Stimulated activated naive CD8-positive, alpha-beta T cell treated with anti-CD3 and anti-CD28 coated beads, Interleukin-15, Interleukin-2, amounts not matched to agents 100 ng/mL and 50 ng/mL, for 24 hours (primary cell): Measurements from ENCODE around the gene RNF212.

ENCODE experiments used
- H3K27ac Mint-ChIP-seq: one replicate; pipeline ENCODE4 v1.8.0; 2021; ENCODE audit warnings: mild to moderate bottlenecking, mixed read lengths
- H3K27me3 Mint-ChIP-seq: one replicate; pipeline ENCODE4 v1.8.0; 2021; ENCODE audit warnings: mixed read lengths
- H3K36me3 Mint-ChIP-seq: one replicate; pipeline ENCODE4 v1.8.0; 2021; ENCODE audit warnings: low read depth, mixed read lengths
- H3K4me1 Mint-ChIP-seq: one replicate; pipeline ENCODE4 v1.8.0; 2021; ENCODE audit warnings: low read depth, mixed read lengths
- H3K4me3 Mint-ChIP-seq: one replicate; pipeline ENCODE4 v1.8.0; 2021; ENCODE audit warnings: mild to moderate bottlenecking, mixed read lengths
- H3K9me3 Mint-ChIP-seq: one replicate; pipeline ENCODE4 v1.8.0; 2021; ENCODE audit warnings: mixed read lengths

Gene RNF212

DNA sequence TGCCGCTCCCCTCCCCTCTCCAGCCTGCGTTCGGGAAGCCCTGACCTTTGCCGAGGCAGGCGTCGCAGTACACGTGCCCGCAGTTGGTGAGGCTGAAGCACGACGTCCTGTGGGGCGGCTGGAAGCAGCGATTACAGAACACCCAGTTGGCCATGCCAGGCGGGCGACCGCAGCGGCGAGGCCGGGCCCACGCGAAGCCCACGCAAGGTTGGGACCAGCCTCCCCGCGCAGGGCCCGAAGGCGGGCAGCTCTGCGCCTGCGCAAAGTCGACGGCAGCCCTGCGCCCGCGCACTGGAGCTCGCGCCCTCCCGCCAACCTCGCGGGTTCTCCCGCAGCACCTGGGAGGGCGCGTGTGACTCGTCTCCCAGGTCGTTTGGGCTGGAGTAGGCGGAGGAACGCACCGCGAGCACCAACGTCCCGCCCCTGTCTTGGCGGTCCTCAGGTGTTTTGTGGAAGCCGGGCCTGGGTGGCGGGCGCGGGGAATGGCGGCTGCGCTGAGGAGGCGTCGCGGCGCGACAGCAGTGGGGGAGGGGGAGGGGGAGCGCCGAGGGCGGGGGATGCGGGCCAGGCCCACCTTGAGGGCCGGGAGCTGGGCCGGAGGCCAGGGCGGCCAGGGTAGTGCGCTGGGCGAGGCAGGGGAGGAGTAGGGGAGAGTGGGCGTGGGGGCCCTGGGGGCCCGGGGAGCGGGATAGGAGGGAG is at the start of gene RNF212:
RNF212 (minus strand) TSS at position 254 of the 699 bp plus-strand sequence; CDS start at position 154, 100 bp downstream.
- H3K27me3 Mint-ChIP-seq = peaks cover 40% of the 10 kb centered on the region
- no peaks in the 10 kb centered on the region for H3K36me3 Mint-ChIP-seq
- no peaks in the 10 kb centered on the region for H3K9me3 Mint-ChIP-seq
- no peak within 1 kb of the TSS for H3K27ac Mint-ChIP-seq
- no peak within 1 kb of the TSS for H3K4me3 Mint-ChIP-seq
- H3K4me1 Mint-ChIP-seq = no peaks in the 10 kb centered on the region

DNA sequence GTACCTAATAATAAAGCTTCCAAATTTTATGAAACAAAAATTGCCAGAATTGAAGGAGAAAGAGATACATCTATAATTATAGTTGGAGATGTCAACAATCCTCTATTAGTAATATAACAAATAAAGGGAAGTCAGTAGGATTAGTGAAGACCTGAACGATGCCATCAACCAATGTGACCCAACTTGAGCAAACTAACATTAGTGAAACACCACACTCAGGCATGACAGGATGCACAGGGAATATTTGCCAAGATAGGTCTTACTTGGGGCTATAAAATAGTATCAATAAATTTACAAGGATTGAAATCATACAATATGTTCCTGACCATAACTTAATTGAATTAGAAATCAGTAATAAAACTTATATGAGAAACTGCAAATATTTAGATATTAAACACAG is 47.0 kb upstream of the RNF212 start:
- Mint-ChIP-seq H3K4me1 (peaks cover 5% of the 10 kb centered on the region), H3K4me3 (no peak overlapping the region), H3K36me3 (no peaks in the 10 kb centered on the region), H3K27me3 (no peaks in the 10 kb centered on the region), H3K27ac (no peak overlapping the region), H3K9me3 (peaks cover 9% of the 10 kb centered on the region)

DNA sequence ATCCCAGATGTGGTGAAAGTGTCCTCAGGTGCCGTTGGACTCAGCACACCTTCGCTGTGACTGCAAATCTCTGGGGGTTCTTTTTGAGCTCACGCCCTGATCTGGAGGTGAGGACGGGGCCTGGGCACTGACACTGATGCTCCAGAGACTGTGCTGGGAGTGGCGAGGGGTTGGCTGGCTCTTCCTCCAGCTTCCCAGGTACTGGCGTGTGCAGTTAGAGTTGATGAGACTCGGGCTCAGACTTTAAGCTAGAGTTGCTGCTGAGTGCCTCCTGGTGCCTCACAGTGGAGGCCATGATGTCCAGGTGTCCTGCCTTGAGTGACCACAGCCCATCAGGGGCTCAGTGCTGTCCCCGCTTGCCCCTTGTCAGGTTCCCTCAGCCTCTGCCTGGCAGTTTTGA is 42.7 kb upstream of the RNF212 start:
- Mint-ChIP-seq H3K36me3 (no peaks in the 10 kb centered on the region), H3K27ac (no peak overlapping the region), H3K9me3 (peaks cover 9% of the 10 kb centered on the region), H3K27me3 (peaks cover 8% of the 10 kb centered on the region), H3K4me1 (no peaks in the 10 kb centered on the region), H3K4me3 (no peak overlapping the region)

GRCh38 chr4:1155314-1155713 is 42.0 kb upstream of the RNF212 start:
- Mint-ChIP-seq H3K27ac (no peak overlapping the region), H3K4me1 (no peaks in the 10 kb centered on the region), H3K4me3 (no peak overlapping the region), H3K9me3 (peaks cover 9% of the 10 kb centered on the region), H3K27me3 (peaks cover 8% of the 10 kb centered on the region), H3K36me3 (no peaks in the 10 kb centered on the region)

GRCh38 chr4:1154523-1155182 is 41.3 kb upstream of the RNF212 start:
- Mint-ChIP-seq H3K9me3 (peaks cover 9% of the 10 kb centered on the region), H3K27ac (no peak overlapping the region), H3K4me3 (no peak overlapping the region), H3K36me3 (no peaks in the 10 kb centered on the region), H3K4me1 (no peaks in the 10 kb centered on the region), H3K27me3 (peaks cover 8% of the 10 kb centered on the region)

DNA sequence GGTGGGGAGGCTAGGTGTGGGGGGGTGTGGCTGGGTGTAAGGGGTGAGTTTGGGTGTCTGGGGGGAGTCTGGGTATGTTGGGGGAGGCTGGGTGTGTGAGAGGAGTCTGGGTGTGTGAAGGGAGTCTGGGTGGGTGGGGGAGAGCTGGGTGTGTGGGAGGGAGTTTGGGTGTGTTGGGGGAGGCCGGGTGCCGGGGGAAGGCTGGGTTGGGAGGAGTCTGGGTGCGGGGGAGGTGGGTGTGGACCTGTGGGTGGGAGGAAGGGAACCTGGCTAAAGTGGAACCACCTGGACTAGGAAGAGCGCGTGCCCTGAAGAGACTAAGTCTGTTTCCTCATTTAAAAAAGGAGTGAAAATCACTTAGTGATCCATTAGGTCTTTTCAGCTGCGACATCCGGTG is 40.8 kb upstream of the RNF212 start:
- H3K4me1 Mint-ChIP-seq = no peaks in the 10 kb centered on the region
- H3K4me3 Mint-ChIP-seq = no peak overlapping the region
- no peak overlapping the region for H3K27ac Mint-ChIP-seq
- H3K27me3 Mint-ChIP-seq = peaks cover 8% of the 10 kb centered on the region
- H3K36me3 Mint-ChIP-seq = no peaks in the 10 kb centered on the region
- H3K9me3 Mint-ChIP-seq = peaks cover 9% of the 10 kb centered on the region

DNA sequence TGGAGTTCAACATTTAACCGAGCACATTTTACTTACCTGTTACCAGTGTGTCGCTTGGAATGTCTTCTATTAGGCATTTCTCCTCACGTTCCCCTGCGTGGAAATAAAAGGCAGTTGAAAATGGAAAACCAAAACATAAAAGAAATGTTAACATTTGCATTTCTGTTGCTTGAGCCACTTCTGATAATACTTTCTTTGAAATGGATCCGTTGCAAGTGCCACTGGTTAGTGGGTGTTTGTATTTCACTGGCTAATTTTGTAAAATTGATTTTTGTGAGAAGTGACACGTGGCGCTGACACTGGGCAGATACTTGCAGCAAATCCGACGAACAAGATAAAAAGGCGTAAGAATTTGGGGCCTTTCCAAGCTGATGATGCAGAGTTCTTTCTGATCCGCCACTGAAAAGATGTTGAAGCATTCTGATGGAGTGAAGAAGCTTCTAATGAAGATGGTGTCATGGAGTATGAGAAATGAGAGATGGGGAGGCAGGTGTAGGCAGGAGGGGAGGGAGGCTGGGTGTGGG is 40.3 kb upstream of the RNF212 start:
- peaks cover 8% of the 10 kb centered on the region for H3K27me3 Mint-ChIP-seq
- H3K27ac Mint-ChIP-seq = no peak overlapping the region
- H3K9me3 Mint-ChIP-seq = peaks cover 9% of the 10 kb centered on the region
- H3K4me1 Mint-ChIP-seq = no peaks in the 10 kb centered on the region
- no peak overlapping the region for H3K4me3 Mint-ChIP-seq
- no peaks in the 10 kb centered on the region for H3K36me3 Mint-ChIP-seq

- Mint-ChIP-seq H3K4me1 (no peaks in the 10 kb centered on the region), H3K9me3 (no peaks in the 10 kb centered on the region), H3K27me3 (peaks cover 8% of the 10 kb centered on the region), H3K27ac (no peak overlapping the region), H3K36me3 (no peaks in the 10 kb centered on the region), H3K4me3 (no peak overlapping the region)
Measured at GRCh38 chr4:1152290-1152689, 38.9 kb upstream of the RNF212 start.

DNA sequence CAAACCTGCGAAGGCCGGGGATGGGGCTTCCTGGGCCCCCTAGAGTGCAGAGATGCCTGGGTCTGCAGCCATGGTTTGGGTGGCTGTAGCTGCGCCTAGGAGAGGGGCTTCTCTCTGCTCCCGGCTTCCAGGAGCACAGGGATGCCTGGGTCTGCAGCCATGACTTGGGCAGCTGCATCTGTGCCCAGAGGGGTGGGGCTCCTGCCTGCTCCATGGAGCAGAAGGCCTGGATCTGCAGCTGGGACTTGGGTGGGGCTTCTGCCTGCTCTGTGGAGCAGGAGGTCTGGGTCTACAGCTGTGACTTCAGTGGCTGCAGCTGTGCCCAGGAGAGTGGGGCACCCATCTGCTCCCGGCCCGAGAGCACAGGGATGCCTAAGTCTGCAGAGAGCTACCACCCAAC is 38.2 kb upstream of the RNF212 start:
- peaks cover 8% of the 10 kb centered on the region for H3K27me3 Mint-ChIP-seq
- no peaks in the 10 kb centered on the region for H3K36me3 Mint-ChIP-seq
- H3K9me3 Mint-ChIP-seq = no peaks in the 10 kb centered on the region
- H3K4me1 Mint-ChIP-seq = no peaks in the 10 kb centered on the region
- H3K4me3 Mint-ChIP-seq = no peak overlapping the region
- no peak overlapping the region for H3K27ac Mint-ChIP-seq

GRCh38 chr4:1150875-1151274 is 37.5 kb upstream of the RNF212 start:
- Mint-ChIP-seq H3K4me1 (no peaks in the 10 kb centered on the region), H3K36me3 (no peaks in the 10 kb centered on the region), H3K9me3 (no peaks in the 10 kb centered on the region), H3K4me3 (no peak overlapping the region), H3K27ac (no peak overlapping the region), H3K27me3 (peaks cover 8% of the 10 kb centered on the region)

- H3K4me3 Mint-ChIP-seq = no peak overlapping the region
- H3K27me3 Mint-ChIP-seq = peaks cover 12% of the 10 kb centered on the region
- H3K36me3 Mint-ChIP-seq = no peaks in the 10 kb centered on the region
- H3K27ac Mint-ChIP-seq = no peak overlapping the region
- H3K9me3 Mint-ChIP-seq = no peaks in the 10 kb centered on the region
- H3K4me1 Mint-ChIP-seq = peaks cover 16% of the 10 kb centered on the region
Measured at GRCh38 chr4:1139860-1140259, 26.5 kb upstream of the RNF212 start.

DNA sequence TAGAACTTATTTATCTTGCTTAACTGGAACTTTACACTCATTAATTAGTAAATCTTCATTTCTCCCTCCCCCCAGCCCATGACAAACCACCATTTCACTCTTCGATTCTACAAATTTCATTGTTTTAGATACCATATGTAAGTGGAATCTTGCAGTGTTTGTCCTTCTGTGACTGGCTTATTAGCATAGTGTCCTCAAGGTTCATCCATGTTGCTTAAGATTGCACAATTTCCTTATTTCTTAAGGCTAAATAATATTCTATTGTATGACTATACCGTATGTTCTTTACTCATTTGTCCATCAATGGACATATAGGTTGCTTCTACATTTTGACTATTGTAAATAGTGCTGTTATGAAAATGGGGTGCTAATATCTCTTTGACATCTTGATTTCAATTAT is 24.5 kb upstream of the RNF212 start:
- Mint-ChIP-seq H3K27ac (no peak overlapping the region), H3K4me3 (peak overlapping the region; percentile 84), H3K27me3 (peaks cover 7% of the 10 kb centered on the region), H3K4me1 (peaks cover 16% of the 10 kb centered on the region), H3K36me3 (no peaks in the 10 kb centered on the region), H3K9me3 (no peaks in the 10 kb centered on the region)

DNA sequence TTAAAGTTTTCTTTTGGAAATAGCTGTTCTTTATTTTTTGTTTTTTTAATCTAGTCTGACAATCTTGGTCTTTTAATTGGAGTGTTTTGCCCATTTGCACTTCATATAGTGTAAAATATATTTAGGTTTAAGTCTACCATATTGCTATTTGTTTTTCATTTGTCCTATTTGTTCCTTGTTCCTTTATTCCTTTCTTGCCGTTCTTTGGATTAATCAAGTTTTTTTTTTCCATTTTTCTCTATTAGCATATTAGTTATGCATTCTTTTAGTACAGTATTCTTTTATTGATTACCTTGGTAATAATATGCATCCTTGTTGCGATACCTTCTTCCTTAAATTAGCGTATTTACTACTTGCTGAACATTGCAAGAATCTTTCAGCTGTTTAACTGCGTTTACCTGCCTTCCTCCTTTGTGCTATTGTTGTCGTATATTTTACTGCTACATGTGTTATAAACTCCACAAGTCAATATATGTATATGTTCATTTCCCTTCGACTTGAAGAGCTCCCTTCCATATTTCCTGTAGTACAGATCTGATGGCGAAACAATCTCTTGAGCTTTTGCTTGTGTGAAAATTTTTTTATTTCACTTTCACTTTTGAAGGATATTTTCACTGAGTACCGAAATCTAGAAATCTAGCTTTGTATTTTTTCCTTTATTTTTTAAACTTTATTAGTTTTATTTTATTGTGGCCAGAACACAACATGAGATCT is 23.9 kb upstream of the RNF212 start:
- peaks cover 7% of the 10 kb centered on the region for H3K27me3 Mint-ChIP-seq
- H3K4me3 Mint-ChIP-seq = peak overlapping the region; percentile 84
- H3K9me3 Mint-ChIP-seq = no peaks in the 10 kb centered on the region
- H3K36me3 Mint-ChIP-seq = no peaks in the 10 kb centered on the region
- H3K4me1 Mint-ChIP-seq = peaks cover 16% of the 10 kb centered on the region
- peak overlapping the region; percentile 81 for H3K27ac Mint-ChIP-seq

GRCh38 chr4:1136048-1136447 is 22.7 kb upstream of the RNF212 start:
- Mint-ChIP-seq H3K4me3 (no peak overlapping the region), H3K4me1 (peaks cover 16% of the 10 kb centered on the region), H3K36me3 (no peaks in the 10 kb centered on the region), H3K27me3 (no peaks in the 10 kb centered on the region), H3K27ac (no peak overlapping the region), H3K9me3 (no peaks in the 10 kb centered on the region)

DNA sequence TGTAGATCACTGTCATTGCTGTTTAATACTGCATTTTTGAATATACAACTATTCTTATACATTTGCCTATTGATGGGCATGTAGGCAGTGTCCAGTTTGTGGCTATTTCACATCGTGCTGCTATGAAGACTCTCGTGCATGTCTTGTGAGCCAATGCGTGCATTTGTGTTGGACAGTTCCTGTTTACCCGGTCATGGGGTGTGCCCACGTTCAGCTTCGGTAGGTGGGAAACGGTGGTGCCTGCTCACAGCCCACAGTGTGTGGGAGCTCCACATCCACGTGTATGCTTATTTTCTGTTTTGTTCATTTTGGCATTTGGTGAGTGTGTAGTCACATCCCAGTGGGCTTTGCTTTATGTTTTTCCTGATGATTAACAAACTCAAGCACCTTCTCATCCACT is 19.7 kb upstream of the RNF212 start:
- no peak overlapping the region for H3K4me3 Mint-ChIP-seq
- no peaks in the 10 kb centered on the region for H3K36me3 Mint-ChIP-seq
- H3K4me1 Mint-ChIP-seq = peaks cover 15% of the 10 kb centered on the region
- no peak overlapping the region for H3K27ac Mint-ChIP-seq
- H3K27me3 Mint-ChIP-seq = peaks cover 4% of the 10 kb centered on the region
- no peaks in the 10 kb centered on the region for H3K9me3 Mint-ChIP-seq
